GM19324 (cell line): Measurements from ENCODE around the gene RIPOR2.
"Not testable (repeated sequence)": the region's sequence is repeated elsewhere in the genome, so short reads cannot be mapped to it uniquely, and the experiment has no call there.

Experiments
- ATAC-seq: cut with Tn5 transposase; IDR thresholded peaks from one replicate; pipeline ENCODE4 v1.9.1; 2021; ENCODE audit warnings: mild to moderate bottlenecking, moderate library complexity; ENCODE audit not compliant: unreplicated experiment, low FRiP score

The RIPOR2 gene

DNA sequence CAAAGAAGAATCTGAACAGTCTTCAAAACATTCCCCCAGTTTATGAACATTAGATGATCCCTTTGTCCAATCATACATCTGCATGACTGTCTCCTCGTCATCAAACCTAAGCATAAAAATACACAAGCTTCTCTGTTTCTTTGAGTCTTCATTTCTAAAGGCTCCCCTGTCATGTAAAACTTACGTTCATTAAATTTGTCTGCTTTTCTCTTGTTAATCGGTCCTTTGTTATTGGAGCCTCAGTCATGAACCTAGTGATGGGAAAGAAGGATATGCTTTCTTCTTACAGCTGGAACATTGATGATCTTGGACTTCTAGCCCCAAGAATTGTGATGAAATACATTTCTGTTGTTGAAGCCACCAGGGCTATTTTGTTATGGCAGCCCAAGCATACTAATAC lies 18.0 kb upstream of the RIPOR2 start:
- ATAC-seq, result no peak

DNA sequence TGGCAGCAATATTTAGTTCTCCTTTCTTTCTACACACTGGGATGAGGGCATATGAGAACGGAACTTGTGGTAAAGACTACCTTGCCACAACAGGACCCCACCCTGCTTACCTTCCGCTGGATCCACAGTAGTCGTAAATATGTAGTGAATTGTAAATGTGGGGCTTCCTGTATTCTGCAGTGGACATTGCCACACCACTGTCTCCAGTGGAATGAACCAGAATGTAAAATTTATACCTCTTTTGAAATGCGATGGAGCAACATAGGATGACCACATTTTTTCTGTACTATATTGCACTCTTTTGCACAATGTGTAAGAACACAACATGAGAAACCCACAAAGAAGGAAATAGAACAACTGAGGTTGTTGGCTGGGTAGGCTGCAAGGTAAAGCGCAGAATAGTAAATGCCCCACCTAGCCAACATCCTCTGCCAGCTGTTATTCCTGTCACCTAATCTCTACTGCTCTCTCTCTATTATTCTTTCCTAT lies 16.1 kb upstream of the RIPOR2 start:
- no peak for ATAC-seq

DNA sequence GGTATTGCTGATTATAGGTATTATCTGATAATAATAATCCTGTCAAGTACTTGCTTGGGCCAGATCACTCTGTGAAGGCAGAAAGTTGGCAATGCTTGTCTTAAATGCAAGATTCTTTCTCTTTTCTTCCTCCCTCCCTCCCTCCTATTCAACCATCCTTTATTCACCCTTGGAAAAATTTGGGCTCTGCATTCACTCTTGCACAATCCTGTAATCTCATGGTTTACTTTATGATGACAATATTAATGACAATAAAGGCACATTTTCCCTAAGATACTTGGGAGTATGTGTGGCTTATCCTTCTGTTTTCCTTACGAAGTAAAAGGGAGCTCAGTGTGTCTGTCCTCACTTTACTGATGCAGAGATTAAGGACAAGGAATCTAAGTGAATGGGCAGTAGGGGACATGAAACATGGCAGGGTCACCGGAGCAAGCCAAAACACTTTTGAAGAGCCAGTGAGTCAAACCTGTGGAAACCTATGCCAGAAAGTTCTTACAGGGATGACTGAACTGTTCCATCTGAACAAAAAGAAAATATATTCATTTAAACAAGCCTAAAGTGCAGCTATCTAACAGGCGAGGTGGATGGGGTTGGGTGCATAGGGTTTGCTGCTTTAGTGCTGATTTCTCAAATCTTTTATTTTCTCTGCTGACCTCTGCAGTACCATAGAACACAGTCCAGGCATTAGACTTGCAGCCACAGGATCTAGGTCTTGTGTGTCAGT lies 14.6 kb upstream of the RIPOR2 start:
- no peak for ATAC-seq

DNA sequence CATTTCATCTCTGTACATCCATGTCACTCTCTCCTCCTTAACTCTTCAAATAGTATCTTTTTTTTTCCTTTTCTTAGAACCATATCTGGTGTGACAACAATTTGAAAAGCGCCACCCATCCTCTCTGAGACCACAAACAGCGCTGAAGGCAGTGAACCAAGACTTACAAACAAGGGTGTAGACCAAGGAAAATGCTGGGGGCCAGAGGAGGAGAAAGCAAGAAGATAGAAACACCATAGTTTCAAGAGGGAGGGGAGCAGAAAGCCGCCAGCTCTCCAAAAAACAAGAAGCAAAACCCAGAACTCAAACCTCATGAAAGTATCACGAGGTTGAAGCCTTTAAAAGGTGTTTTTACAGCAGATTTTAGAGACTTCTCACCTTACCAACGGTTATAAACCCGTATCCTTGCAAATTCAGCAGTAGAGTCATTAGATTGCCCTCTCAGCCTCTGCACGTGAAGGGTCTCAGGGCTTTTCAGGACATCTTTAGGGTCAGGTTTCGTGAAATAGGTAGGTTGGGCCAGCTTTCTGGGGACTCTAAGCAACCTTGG lies 13.3 kb upstream of the RIPOR2 start:
- peak; percentile 89 for ATAC-seq

DNA sequence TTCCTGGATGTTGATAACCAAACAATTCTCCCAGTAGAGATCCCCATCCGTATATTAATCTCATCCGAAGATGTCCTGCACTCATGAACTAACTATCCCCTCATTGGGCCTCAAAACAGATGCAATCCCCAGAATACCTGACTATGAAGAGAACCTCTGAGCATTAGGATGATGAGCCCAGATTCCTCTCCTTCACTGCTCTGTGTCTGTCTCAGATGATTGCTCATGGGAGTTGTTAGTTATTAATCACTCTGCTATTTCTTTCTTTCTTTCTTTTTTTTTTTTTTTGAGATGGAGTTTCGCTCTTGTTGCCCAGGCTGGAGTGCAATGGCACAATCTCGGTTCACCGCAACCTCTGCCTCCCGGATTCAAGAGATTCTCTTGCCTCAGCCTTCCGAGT lies 12.5 kb upstream of the RIPOR2 start:
- not testable (repeated sequence) for ATAC-seq

DNA sequence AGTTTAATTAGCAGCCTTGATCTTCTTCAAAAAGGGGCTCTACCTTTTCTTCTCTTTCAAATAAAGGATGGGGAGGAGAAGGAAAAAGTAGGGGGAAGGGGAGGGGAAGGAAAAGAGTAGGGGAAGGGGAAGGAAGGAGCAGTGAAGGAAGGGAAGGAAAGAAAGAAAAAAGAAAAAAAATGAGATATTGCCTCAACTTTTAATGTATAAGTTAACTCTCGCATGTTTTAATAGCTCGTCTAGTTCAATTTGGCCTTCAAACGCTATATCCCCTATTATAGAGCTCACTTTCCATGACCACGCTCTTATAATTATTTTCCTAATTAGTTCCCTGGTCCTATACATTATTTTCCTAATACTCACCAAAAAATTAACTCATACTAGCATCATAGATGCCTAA lies 11.9 kb upstream of the RIPOR2 start:
- no peak for ATAC-seq

DNA sequence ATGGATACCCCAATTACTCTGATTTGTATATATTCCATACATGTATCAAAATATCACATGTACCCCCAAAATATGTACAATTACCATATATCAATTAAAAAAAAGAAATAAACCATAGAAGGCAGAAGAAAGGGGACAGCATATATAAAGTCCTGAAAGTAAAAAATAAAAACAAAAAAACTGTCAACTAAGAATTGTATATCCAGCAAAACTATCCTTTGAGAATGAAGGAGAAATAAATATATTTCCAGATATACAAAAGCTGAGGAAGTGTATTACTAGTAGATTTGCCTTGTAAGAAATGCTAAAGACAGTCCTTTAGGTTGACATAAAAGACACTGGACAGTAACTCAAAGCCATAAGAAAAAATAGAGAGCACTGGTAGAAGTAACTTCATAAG lies 9.3 kb upstream of the RIPOR2 start:
- no peak for ATAC-seq

DNA sequence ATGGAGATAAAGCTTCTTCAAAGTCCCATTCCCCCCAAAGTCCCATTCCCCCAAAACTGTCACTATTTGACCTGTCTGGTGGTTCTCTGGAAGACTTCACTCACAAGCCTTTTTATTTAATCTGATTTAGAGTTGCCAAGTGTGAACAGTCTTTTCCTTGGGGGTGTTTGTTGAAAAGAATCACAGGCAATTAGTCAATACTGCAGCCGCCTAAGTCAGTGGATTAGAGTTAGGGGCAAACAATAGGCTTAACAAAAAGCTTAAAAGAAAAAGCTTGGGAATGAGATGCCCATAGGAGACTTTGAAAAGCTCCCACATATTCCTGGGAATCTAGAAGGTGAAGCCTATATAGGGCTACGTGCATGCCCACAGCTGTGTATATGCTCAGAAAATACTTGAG lies 8.0 kb upstream of the RIPOR2 start:
- ATAC-seq, result no peak

DNA sequence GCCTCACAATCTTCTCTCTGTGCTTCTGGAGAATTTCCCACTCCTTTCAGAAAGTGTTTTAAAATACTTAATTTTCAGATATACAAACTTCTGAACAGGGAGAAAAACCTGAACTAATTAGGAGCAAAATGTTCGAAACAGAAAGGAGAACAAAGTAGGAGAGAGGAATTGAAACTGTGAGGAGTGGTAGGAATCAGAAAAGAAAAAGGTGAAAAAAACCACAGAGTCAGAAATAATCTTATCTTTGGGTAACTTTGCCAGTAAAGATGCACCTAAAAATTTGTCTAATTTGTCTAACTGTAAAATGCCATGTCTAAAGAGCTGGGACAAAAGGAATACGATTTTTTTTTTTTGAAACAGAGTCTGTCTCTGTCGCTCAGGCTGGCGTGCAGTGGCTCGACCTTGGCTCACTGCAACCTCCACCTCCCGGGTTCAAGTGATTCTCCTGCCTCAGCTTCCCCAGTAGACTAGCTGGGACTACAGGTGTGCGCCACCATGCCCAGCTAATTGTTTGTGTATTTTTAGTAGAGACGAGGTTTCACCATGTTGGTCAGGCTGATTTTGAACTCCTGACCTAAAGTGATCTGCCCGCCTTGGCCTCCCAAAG lies 4.7 kb upstream of the RIPOR2 start:
- ATAC-seq, result no peak

DNA sequence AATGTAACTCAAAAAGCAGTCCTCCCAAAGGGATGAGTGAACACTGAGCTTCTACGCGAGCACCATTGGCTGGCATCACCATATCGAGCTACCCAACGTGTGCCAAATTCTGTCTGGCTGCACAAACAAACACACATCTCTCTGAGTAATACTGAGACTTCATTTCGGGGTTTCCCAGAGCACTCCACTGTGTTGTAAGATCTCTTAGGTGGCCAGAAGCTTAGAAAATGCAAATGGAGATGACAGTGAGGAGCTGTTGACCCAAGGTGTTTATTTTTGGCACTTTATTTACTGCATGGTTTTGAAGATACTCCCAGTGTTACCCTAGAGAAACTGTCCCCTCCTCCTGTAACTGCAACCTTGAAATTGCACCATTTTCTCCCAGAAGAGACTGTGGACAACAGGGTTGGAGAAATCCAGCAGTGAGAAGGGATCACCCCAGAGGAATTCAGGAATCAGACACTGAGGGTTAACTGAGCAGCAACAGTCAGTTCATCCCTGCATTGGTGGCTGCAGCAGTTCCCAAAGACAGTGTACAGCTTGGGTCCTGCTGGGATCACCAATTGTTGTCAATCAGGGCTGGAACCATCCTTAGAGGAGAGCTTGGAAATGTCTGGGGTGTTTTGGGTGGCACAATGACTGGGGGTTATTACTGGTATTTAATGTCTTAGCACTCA lies 1.0 kb upstream of the RIPOR2 start:
- ATAC-seq, result peak; percentile 65

DNA sequence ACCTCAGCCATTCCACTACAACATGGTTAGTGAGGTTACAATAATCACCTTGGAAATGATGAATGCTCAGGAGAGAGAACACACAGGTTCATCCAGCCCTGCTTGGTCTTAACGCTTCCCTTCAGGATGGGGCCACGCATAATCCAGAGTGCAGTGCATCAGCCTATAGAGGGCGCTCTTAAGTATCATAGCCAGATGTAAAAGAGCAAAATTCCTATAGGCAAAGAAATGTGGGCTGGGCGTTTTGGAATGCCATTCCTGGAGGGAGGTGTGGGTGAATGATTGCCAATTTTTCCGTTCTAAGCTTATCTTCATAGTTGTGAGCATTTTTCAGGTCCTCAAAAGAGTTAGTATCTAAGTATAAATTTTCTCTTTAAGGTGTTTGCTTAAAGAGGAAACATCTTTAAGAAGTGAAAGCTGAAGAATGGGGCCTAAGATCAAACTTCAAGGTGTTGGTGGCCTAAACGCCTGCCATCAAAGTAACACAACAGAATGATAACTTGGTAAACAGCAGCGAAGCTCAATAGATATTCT lies 1.8 kb downstream of the RIPOR2 start:
- no peak for ATAC-seq

DNA sequence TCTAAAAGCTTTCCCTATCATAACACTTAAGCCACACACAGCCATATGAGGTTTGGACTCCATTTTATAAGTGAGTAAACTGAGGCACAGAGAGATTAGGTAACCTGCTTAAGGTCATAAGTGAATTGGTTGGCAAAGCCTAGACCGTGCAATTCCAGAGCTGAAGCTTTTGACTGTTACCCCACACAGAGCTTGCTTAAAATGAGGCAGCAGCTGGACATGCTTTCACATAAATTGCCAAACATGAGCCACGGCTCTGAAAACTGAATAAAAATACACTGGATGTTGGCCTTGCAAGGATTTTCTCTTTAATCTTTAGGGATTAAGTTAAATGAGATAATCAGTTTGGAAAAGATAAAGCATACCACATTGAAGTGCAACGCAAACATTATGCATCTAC lies 2.5 kb downstream of the RIPOR2 start:
- no peak for ATAC-seq

DNA sequence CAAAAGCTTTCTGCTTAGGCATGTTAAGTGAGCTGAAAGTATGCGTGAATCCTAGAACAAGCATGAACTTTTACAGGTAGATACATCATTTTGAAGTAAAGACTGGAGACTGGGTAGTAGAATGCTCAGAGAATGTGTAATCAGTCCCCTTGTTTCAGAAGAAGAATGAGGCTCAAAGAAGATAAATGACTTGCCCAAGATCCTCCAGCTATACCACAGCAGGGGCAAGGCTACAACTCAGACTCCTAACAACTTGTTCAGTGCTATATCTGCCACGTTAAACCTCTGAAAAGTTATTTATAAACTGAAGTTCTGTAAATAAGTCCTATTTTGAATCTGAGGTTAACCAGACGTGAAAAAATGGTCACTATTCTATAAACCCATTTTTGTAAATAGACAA lies 2.9 kb downstream of the RIPOR2 start:
- ATAC-seq, result no peak

DNA sequence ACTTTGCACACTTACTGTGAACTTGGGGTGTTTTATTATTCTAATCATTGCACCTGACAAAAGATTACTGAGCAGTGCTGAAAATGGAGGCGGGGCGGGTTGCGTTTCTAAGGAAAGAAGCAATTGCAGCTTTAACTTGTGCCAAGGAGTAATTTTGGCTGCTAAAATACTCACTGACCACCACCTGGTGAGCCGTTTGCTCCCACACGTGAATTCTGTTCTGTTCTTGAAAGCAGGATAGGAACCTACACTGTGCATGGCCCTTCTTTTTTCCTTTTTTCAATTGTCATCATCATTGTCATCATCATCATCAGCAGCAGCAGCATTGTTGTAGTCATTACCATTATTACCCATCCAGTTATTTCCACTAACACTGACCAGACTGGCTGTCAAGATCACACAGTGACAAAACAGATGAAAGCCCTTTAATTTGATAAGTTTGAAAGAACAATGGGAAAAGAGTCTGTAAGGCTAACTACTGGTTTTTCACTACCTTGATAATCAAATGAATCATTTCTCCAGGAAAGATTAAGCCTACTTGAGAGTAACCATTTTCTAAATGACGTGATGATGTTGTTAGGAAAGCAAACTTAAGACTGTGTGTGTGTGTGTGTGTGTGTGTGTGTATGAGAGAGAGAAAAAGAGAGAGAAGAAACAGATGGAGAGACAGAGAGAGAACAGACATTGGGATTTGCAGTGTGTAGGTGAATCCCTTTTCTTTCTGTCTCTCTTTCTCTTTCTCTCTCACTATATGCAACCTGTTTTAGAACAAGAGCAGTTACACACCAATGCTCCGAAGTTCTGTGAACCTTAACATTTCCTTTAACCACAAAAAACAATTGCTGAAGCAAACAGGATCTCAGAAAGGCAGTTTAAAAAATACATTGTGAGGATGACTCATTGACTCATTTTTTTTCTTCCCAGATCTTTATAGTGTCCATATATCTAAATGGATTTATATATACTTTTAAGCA lies 3.8 kb downstream of the RIPOR2 start:
- ATAC-seq, result no peak

DNA sequence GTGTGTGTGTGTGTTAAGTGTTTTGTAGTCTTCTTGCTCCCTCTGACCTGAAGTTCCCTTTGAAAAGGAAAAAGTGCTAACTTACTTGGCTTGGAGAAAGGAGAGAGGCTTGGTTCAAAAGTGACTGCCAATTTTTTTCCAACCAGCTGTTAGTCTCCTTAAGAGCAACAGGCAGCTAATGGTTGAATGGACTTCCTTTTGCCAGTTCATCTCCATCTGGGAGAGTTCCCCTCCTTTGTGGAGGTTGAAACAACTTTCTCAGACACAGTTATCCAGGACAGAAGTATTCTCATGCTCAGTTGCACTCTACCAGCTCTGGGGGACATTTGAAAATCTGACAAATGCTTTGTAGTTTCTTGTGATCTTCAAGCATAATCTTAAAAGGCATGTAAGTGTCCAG lies 4.5 kb downstream of the RIPOR2 start:
- ATAC-seq, result no peak

DNA sequence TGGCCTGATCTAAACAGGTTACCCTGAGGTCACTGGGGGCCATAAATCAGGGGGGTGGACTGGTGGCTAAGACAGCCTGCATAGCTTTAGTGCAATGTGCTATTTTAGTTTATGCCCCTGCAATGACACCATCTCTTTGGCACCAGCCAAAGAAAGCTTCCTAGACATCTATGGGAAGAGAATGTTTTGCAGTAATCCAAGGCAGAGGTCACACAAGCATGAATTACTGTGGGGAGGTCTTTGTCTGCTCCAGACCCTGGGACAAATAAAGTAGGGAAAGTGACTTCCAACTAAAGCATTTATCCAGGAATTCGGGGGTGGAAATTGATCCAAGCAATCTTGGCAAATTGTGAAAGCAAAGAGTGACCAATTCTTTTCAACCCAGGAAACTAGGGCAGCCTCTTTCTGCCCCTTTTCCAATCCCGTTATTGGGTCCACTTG lies 5.3 kb downstream of the RIPOR2 start:
- no peak for ATAC-seq

DNA sequence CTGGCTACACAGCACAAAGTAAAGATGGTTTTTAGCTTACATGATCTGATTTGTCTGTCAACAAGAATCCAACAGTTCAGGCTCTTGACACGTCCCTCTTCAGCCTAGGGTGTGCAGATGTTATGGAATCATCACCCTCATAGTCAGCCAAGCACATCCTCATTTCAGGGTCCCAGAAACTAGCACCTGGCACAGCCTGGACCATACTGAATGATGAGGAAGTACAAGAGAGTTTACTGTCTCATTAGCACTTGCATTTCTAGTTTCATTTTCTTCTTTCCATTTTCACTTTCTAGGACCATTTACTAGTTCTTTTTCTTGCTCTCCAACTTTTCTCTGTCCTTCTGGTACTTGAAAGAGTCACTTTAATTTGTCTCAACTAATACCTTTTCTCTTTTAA lies 6.5 kb downstream of the RIPOR2 start:
- ATAC-seq, result no peak

DNA sequence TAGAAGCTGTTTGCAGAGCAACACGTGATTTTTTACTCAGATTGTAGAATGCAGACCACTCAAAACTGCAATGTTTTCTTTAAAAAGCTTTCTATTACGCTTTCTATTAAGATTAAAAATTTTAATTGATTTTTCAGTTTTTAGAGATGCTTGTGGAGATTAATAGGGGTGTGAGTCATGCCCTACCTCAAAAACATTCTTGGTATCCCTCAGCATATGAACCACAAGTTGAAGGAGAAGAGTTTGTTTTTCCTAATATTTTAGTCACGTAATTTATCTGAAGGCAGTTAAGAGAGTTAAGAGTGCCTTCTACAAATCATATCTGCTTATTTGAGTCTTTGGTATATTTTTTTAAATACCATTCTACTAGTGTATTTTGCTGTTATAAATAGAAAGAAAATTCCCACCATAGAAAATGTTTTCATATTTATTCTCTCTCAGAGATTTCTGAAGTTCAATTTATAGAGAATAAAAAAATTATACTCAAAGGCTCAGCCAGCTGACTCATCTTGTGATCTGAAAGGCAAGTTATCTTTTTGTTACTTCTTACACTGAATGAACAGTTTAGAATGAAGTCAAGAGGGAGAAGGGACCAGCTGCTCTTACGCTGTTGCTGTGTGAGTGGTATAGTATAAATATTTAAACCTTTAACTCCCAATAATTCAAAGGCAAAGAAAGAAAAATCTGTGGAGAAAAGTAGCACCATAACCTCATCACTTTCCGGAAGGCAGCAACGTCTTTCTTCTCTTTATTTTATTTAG lies 7.6 kb downstream of the RIPOR2 start:
- no peak for ATAC-seq

DNA sequence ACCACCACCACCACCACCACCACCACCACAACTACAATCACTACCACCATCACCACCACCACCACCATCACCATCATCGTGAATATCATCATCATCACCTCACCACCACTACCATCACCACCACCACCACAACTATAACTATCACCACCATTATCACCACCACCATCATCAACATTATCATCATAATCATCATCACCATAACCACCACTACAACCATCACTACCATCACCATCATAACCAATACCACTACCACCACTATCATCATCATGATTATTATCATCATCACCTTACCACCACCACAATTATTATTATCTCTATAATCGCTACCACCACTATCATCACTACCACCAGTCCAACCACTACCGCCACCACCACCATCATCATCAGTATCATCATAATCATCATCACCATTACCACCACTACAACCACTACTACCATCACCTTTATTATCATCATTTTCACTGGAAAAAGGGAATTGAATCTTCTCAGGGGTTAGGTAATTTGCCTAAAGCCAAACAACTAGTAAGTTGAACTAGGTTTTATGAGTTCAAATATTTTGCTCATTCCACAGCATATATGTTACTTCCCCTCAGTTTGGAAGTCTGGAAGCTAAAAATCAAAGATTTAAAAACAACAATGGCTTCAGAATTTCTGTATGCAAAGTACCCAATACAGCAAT lies 8.3 kb downstream of the RIPOR2 start:
- no peak for ATAC-seq
